Effector CD4-positive, alpha-beta T cell (primary cell): ENCODE measurements around the gene KLF5.

ENCODE experiments used
- DNase-seq: peaks from one replicate; pipeline ENCODE4 v3.0.0-alpha.2; 2020

Gene KLF5

DNA sequence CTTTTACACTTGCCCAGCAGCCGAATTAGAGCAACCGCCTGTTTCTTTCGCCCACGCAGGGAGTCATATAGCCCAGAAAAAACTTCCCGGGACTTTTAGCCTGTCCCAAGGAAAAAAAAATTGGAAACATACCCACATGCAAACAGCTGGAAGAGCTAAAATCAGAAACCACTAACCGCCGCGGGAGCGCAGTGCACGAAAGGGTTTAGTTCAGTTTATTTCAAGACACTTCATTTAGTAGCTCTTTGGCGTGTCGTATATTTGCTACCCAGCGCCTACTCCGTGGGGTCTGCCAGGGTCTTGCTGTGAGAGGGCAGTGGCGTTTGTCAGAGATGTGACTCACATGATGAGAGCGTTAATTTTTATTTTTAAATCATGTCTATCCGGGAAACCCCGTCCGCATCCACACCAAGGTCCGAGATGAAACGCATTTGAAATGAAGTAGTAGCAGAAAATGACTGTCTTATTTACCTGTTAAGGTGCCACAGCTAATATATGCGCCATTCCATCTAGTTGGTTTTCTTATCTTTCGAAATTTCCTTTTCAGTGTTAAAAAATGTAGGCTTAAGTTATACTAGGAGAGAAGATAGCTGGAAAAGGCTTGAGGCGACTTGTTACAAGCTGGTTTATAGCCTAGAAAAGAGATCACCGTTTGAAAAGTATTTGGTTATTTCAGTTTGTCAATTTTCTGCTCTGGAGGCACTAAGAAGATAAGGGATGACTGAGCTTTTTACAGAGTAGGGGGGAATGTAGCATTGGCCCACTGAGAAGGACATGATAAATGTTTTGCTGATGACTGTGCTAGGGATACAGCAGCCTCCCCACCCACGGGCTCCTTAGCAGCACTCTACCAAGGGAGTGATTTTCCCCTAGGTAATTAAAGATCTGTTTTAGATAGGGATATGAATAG, 1.7 kb downstream of the KLF5 start:
- no peak for DNase-seq

- DNase-seq = no peak
Measured at GRCh38 chr13:73061473-73061872, 2.7 kb downstream of the KLF5 start.

- DNase-seq = no peak
Measured at GRCh38 chr13:73061876-73062275, 3.1 kb downstream of the KLF5 start.

DNA sequence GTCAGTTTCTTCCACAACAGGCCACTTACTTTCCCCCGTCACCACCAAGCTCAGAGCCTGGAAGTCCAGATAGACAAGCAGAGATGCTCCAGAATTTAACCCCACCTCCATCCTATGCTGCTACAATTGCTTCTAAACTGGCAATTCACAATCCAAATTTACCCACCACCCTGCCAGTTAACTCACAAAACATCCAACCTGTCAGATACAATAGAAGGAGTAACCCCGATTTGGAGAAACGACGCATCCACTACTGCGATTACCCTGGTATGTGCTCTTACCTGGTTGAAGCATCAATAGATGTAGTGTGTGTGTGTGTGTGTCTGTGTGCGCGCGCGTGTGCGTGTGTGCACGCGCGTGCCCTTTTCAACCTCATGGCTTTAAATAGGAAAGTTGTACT, 3.7 kb downstream of the KLF5 start:
- DNase-seq = no peak

DNA sequence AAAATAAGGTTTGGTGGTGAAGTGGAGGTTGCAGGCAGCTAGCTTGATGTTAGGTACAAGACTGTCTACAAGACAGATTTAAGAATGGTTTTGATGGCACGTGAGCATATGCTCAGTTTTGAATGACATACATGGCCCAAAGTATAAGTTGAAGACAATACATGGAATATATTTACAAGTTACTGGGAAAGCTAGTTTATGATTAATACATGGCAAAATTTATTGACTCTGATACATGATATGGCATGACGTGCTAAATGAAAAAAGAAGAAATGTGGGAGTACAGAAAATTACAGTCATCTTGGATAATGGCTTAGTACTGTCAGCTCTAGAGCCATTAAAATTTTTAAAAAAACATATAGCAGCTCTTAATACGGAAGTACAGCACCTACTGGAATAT, 4.4 kb downstream of the KLF5 start:
- no peak for DNase-seq

DNA sequence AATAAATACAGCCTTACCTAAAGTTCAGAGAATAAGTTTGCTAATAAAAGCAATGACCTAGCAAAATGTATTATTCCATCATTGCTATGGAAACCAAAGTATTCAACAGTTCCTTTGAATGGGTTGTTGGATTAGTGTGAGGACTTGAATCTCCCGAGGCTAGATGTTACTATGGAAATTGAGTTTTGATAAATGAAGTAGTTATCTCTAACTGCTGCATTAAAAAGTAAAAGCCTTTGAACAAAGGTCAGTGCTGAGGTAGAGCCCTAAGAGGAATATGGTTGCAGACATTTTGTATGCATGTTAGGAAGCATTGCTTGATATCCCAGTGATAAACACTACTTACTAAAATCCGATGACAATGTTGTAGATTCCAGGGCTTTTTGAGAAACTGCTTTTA, 6.2 kb downstream of the KLF5 start:
- DNase-seq = no peak

- DNase-seq = no peak
Measured at GRCh38 chr13:73065665-73066340, 7.0 kb downstream of the KLF5 start.

DNA sequence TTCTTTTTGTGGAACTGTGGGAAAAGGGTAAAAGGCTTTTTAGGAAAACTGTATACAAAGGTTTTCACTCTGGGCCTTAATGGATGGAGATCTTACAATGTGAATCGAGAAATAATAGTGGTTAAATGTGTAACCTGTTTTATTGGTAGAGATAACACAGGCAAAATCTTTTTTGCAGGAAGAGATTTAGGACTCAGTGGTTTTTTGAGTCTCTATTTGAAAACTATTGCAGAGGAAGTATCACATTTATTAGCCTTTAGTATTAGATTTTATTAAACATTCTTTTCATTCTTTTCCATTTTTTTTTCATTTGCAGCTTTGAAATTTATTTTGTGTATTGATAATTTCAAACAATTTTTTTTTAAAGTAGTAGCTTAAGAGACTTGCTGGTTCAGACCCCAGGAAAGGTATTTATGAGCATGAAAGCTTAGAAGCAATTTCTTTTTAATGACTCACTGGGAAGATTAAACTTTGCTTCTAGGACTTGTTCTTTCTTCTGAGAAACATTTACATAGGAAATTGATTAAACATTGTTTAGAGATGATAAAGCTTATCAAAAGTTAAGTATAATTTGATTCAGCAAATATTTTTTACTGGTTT, 10.5 kb downstream of the KLF5 start:
- no peak for DNase-seq

GRCh38 chr13:73070451-73071098, 11.8 kb downstream of the KLF5 start:
- DNase-seq = no peak

DNA sequence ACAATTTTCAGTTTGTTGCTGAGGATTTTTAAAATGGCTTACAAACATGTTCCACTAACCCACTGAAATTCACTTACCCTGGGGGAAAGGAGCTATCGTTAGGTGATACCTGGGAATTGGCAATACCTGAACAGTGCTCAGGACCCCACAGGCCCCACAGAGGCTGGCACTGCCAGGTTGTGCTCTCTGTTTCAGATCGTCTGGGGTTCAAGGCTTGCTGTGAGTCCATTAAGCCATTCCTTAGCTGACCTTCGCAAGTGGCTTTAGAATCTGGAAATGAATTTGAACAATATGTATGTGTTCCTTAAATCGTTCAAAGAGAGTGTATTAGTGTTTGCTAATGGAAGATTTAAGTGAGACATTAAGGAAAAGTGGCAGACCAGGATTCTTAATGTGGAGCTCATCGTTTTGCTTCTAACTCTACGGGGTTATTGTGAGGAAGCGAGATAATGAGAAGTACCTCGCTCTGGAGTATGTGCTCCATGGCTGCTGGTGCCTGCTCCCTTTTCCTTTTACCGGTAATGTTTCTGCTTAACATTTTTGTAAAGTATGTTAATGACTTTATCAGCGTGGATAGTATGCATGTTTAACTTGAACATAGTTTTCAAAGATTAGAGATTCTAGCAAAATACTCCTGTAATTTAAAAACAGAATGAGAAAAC, 13.6 kb downstream of the KLF5 start:
- DNase-seq = no peak

- no peak for DNase-seq
Measured at GRCh38 chr13:73073050-73073449, 14.2 kb downstream of the KLF5 start.

GRCh38 chr13:73074014-73074413, 15.2 kb downstream of the KLF5 start:
- DNase-seq = no peak

GRCh38 chr13:73074926-73075325, 16.1 kb downstream of the KLF5 start:
- DNase-seq = no peak

DNA sequence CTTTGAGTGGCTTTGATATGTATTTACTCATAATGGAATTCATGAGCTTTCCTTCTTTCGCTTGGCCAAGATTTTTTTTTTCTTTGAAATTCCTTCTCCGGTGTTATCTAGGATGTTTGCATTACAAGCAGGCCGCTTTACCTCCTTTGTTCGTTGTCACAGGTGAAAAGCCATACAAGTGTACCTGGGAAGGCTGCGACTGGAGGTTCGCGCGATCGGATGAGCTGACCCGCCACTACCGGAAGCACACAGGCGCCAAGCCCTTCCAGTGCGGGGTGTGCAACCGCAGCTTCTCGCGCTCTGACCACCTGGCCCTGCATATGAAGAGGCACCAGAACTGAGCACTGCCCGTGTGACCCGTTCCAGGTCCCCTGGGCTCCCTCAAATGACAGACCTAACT, 16.7 kb downstream of the KLF5 start:
- no peak for DNase-seq

DNA sequence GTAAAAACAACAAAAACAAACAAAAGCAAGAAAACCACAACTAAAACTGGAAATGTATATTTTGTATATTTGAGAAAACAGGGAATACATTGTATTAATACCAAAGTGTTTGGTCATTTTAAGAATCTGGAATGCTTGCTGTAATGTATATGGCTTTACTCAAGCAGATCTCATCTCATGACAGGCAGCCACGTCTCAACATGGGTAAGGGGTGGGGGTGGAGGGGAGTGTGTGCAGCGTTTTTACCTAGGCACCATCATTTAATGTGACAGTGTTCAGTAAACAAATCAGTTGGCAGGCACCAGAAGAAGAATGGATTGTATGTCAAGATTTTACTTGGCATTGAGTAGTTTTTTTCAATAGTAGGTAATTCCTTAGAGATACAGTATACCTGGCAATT, 17.1 kb downstream of the KLF5 start:
- no peak for DNase-seq

DNA sequence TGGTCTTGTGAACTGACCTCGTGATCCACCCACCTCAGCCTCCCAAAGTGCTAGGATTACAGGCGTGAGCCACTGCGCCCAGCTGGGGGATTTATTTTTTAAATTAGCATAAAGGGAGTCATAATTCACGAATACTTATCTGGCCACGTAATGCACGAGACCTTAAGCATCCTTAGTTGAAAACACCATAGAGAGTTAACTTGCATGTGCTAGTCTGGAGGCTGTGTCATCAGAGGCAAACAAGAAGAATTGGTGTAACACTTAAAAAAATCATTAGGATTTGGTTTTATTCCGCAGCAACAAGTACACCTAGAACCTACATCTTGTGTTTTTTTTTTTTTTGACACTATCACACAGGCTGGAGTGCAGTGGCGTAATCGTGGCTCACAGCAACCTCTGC, 19.1 kb downstream of the KLF5 start:
- DNase-seq = no peak

- DNase-seq = no peak
Measured at GRCh38 chr13:73079359-73079758, 20.6 kb downstream of the KLF5 start.

- DNase-seq = no peak
Measured at GRCh38 chr13:73081256-73081915, 22.6 kb downstream of the KLF5 start.

DNA sequence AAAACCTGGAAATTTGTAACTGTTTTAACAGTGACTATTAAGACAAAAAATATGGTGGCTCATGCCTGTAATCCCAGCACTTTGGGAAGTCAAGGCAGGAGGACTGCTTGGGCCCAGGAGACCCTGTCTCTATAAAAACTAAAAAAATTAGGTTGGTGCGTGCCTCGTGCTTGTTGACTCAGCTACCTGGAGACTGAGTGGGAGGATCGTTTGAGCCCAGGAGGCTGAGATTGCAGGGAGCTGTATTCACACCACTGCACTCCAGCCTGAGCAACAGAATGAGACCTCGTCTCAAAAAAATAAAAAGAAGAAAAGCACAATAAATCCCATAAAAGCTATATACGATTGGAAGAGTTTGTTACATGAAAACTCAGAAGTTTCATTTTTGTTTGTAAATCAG, 23.7 kb downstream of the KLF5 start:
- no peak for DNase-seq

DNA sequence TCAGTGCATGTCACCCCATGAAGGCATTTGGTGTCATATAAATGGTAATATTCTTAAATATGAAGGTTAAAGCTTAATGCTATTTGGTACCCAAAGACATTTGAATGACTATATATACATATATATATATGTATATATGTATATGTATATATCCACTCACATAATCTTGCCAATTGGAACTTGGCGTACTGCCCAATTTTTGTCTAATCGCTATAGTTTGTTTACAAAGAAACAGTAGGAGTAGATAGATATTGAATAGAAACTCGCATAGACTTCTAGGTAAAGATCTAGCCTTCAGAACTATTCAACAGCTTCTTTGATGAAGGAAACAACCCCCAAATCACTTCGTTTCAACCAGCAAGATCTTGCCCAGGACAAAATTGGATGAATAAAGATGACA, 24.1 kb downstream of the KLF5 start:
- DNase-seq = no peak

DNA sequence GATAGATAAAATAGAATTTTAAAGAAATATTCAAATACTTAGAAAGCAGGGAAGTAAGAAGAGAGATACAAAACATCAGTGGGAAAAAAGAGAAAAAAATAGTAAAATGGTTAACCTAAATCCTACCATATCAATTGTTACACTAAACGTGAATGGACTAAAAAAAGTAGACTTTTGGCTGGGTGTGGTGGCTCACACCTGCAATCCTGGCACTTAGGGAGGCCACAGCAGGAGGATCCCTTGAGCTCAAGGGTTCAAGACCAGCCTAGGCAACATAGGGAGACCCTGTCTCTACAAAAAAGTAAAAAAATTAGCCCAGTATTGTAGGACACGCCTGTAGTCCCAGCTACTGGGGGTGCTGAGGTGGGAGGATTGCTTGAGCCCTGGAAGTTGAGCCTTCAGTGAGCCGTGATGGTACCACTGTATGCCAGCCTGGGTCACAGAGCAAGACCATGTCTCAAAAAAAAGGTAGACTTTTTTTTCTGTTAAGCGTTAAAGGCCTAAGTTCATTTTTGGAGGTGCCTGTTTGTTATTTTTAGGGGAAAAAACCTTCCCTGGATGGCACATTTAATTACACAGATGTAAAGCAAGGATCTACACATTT, 29.6 kb downstream of the KLF5 start:
- no peak for DNase-seq

DNA sequence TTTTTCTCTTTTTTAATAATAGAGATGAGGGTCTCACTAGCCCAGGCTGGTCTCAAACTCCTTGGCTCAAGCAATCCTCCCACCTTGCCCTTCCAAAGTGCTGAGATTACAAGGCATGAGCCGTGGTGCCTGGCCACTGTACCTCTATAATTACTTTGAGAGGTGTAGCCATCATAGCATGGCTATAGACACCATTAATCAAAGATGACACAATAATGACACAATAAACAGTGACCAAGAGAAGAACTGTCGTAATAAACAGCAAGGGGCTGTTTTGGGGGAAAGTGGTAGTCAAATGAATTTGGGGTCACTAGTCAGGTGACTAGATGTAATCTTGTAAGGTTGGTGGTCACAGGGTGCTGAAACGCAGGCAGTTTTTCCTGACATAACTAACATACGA, 30.4 kb downstream of the KLF5 start:
- DNase-seq = no peak
